DND-41 (cell line): Measurements from ENCODE around the gene AEN.

Experiments used
- ATAC-seq: fragments of 200-7000 bp; cut with Tn5 transposase; 3 replicates; pipeline ENCODE4 v1.9.1; 2021; ENCODE audit warnings: low read depth; ENCODE audit not compliant: insufficient read depth
- DNase-seq: peaks from one replicate; pipeline ENCODE4 v3.0.0-alpha.2; 2020
- H2AFZ ChIP-seq: 2 replicates; pipeline ENCODE4 v1.6.0; 2012; ENCODE audit warnings: low read depth, low read length
- H3K27ac ChIP-seq: 2 replicates; pipeline ENCODE4 v1.5.1; 2012; ENCODE audit warnings: low read length, inconsistent platforms
- H3K27me3 ChIP-seq: fragments of 200-600 bp; sonication (generic); 2 replicates; pipeline ENCODE4 v1.6.0; 2012; ENCODE audit warnings: low read length, mild to moderate bottlenecking, inconsistent platforms; ENCODE audit not compliant: insufficient read depth, poor library complexity
- H3K36me3 ChIP-seq: 2 replicates; pipeline ENCODE4 v1.5.1; 2012; ENCODE audit warnings: low read length, inconsistent platforms; ENCODE audit not compliant: insufficient read depth
- H3K4me1 ChIP-seq: 2 replicates; pipeline ENCODE4 v1.5.1; 2012; ENCODE audit warnings: mild to moderate bottlenecking, low read length; ENCODE audit not compliant: insufficient read depth
- H3K4me2 ChIP-seq: 2 replicates; pipeline ENCODE4 v1.6.0; 2012; ENCODE audit warnings: mild to moderate bottlenecking, moderate library complexity, low read length, inconsistent platforms; ENCODE audit not compliant: insufficient read depth
- H3K4me3 ChIP-seq, 2 experiments: fragments of 200-600 bp in 1 of 2; shearing (Covaris generic) in 1 of 2; 2 replicates each; pipeline ENCODE4 v1.5.1; 2012 to 2016; ENCODE audit warnings: inconsistent platforms in 2 of 2, low read length in 2 of 2, mild to moderate bottlenecking in 2 of 2, low read depth in 1 of 2, moderate library complexity in 1 of 2
- H3K79me2 ChIP-seq: 2 replicates; pipeline ENCODE4 v1.6.0; 2012; ENCODE audit warnings: low read length, inconsistent platforms; ENCODE audit not compliant: insufficient read depth
- H3K9ac ChIP-seq: 2 replicates; pipeline ENCODE4 v1.6.0; 2012; ENCODE audit warnings: low read depth, mild to moderate bottlenecking, inconsistent platforms, low read length, moderate library complexity
- H3K9me3 ChIP-seq: 2 replicates; pipeline ENCODE4 v1.5.1; 2012; ENCODE audit warnings: low read length, moderate library complexity, mild to moderate bottlenecking, inconsistent platforms; ENCODE audit not compliant: insufficient read depth, severe bottlenecking
- H4K20me1 ChIP-seq: 2 replicates; pipeline ENCODE4 v1.6.0; 2012; ENCODE audit warnings: low read length; ENCODE audit not compliant: insufficient read depth
- EZH2 ChIP-seq: IDR thresholded peaks from 3 replicates; pipeline ENCODE4 v1.6.1; 2012; ENCODE audit warnings: borderline replicate concordance, low read depth, mild to moderate bottlenecking, moderate library complexity, low read length, inconsistent platforms; ENCODE audit not compliant: severe bottlenecking
- TF ChIP-seq, protein P1 (sequence below): IDR thresholded peaks from 2 replicates; pipeline ENCODE4 v1.5.1; 2012; ENCODE audit warnings: borderline replicate concordance, low read length, moderate library complexity, mild to moderate bottlenecking; ENCODE audit not compliant: poor library complexity, severe bottlenecking; ENCODE audit errors: extremely low read depth

Gene AEN

DNA sequence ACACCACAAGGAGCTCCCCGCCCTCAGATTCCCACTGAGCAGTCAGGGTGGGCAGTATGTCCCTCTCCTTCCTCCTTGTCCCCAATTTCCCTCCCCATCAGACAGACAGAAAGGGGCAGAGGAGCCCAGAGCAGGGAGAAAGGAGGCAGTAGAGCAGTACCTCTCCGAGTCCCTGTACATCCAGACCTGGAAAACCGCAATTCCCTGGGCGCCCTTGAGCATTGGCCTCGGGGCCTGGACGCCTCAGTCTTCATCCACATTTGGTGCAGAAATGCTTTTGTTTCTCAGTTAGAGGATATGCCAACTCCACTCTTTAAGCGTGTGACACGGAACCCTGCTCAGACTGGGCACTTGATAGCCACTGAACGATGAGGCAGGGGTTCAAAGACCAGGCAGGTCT lies 23.6 kb downstream of the AEN start:
- Histone ChIP-seq H3K27me3 (no peaks in the 10 kb centered on the region), H3K36me3 (no peaks in the 10 kb centered on the region), H2AFZ (no peak overlapping the region), H3K79me2 (no peaks in the 10 kb centered on the region), H3K4me2 (no peak overlapping the region), H3K9ac (no peak overlapping the region), H3K27ac (no peak overlapping the region), H3K4me1 (peaks cover 7% of the 10 kb centered on the region), H4K20me1 (no peaks in the 10 kb centered on the region), H3K9me3 (no peaks in the 10 kb centered on the region), H3K4me3 (no peak overlapping the region)
- ATAC-seq (no peak), DNase-seq (no peak)
- TF ChIP-seq, protein P1, sequence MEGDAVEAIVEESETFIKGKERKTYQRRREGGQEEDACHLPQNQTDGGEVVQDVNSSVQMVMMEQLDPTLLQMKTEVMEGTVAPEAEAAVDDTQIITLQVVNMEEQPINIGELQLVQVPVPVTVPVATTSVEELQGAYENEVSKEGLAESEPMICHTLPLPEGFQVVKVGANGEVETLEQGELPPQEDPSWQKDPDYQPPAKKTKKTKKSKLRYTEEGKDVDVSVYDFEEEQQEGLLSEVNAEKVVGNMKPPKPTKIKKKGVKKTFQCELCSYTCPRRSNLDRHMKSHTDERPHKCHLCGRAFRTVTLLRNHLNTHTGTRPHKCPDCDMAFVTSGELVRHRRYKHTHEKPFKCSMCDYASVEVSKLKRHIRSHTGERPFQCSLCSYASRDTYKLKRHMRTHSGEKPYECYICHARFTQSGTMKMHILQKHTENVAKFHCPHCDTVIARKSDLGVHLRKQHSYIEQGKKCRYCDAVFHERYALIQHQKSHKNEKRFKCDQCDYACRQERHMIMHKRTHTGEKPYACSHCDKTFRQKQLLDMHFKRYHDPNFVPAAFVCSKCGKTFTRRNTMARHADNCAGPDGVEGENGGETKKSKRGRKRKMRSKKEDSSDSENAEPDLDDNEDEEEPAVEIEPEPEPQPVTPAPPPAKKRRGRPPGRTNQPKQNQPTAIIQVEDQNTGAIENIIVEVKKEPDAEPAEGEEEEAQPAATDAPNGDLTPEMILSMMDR, result no peak
- TF ChIP-seq EZH2, result no peak

DNA sequence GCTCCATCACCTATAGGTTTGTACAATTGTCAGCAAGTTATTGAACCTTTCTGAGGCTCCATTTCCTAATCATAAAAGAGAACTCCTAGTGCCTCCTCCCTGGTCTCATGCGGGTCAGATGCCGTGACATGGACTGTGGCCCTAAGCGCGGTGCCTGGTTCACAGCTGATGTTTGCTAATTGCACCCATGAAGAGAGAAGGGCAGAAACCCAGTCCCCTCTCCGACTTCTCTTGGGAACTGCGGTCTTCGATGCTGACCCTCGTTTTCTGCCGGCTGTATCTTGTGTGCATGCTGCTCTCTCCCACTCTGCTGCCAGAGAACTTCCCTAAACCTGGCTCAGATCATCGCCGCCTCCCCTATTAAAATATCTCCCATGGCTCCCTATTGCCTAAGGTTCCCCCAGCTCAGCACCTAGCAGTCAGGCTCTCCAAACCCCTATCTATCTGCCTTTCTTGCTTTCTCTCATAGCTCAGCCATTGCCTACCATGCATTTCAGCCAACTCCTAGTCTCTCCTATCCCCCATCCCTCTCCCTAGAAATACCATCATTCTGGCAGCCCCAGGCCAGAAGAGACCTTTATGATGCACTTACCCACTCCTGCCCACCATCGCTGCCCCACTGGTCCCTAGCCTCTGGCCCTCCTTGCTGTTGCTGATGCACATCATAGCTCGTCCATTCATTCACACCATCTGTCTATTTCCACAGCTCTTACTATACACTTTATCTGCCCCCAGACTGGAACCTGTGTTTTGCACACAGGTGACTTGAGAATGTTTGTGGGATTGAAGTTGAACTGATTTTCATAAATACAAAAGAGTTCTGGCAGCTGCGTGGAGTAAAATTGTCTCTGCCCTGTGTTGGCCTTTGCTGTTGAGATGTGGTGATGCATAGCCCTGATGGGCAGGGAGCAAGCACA lies 24.3 kb downstream of the AEN start:
- no peak overlapping the region for H3K4me3 ChIP-seq
- no peak overlapping the region for H3K9ac ChIP-seq
- no peaks in the 10 kb centered on the region for H3K36me3 ChIP-seq
- no peaks in the 10 kb centered on the region for H3K27me3 ChIP-seq
- DNase-seq (no peak), ATAC-seq (no peak)
- H3K4me2 ChIP-seq, result no peak overlapping the region
- TF ChIP-seq, protein P1, result no peak
- H3K4me1 ChIP-seq, result peaks cover under 1% of the 10 kb centered on the region; the same call in 1 of the 2 replicates
- no peak overlapping the region for H2AFZ ChIP-seq
- H3K9me3 ChIP-seq, result no peaks in the 10 kb centered on the region
- no peaks in the 10 kb centered on the region for H3K79me2 ChIP-seq
- no peak overlapping the region for H3K27ac ChIP-seq
- H4K20me1 ChIP-seq, result no peaks in the 10 kb centered on the region

DNA sequence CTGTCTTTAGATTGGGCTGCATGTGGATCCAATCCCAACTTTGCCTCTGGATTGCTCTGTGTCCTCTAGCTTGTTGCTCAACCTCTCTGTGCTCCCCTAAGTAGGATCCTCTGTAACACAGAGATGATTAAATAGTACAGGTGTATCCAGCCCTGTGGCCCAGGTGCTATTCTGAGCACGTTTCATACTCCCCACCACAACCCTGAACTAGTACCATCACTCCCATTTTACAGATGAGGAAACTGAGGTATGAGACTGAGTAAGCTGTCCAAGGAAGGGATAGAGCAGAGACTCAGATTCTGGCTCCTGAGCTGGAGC lies 24.9 kb downstream of the AEN start:
- Histone ChIP-seq H3K4me2 (no peak overlapping the region), H3K27ac (no peak overlapping the region), H3K4me1 (no peaks in the 10 kb centered on the region), H3K9me3 (no peaks in the 10 kb centered on the region), H3K27me3 (no peaks in the 10 kb centered on the region), H3K36me3 (no peaks in the 10 kb centered on the region), H2AFZ (no peak overlapping the region), H4K20me1 (no peaks in the 10 kb centered on the region), H3K9ac (no peak overlapping the region), H3K4me3 (no peak overlapping the region), H3K79me2 (no peaks in the 10 kb centered on the region)
- ATAC-seq (no peak), DNase-seq (no peak)
- TF ChIP-seq, protein P1, result no peak
- no peak for TF ChIP-seq EZH2
